ENCODE results near the gene LRRC2.
A peak's percentile ranks its signal among the peaks of the same experiment; 100 is the strongest.
"Not testable (repeated sequence)": the region's sequence is repeated elsewhere in the genome, so short reads cannot be mapped to it uniquely, and the experiment has no call there.

LRRC2 gene

GRCh38 chr3:46557814-46558183 lies 8.3 kb downstream of the LRRC2 start:
- no peak for DNase-seq (ENCODE audit: low read depth in 2 of 2)

GRCh38 chr3:46553154-46553553 lies 12.9 kb downstream of the LRRC2 start:
- no peak for DNase-seq (ENCODE audit: low read depth in 2 of 2)

- no peak for DNase-seq (ENCODE audit: low read depth in 2 of 2)
These were observed 13.6 kb downstream of the LRRC2 start for GRCh38 chr3:46552538-46552937.

- DNase-seq (ENCODE audit: low read depth in 2 of 2) = no peak
These were observed 14.5 kb downstream of the LRRC2 start for GRCh38 chr3:46551615-46552014.

- no peak for DNase-seq (ENCODE audit: low read depth in 2 of 2)
These were observed 16.1 kb downstream of the LRRC2 start for GRCh38 chr3:46549989-46550388.

GRCh38 chr3:46549408-46549904 lies 16.6 kb downstream of the LRRC2 start:
- no peak for DNase-seq (ENCODE audit: low read depth in 2 of 2)

- DNase-seq (ENCODE audit: low read depth in 2 of 2) = not testable (repeated sequence)
These were observed 17.5 kb downstream of the LRRC2 start for GRCh38 chr3:46548611-46549010.

GRCh38 chr3:46546896-46547440 lies 19.1 kb downstream of the LRRC2 start:
- DNase-seq (ENCODE audit: low read depth in 2 of 2) = no peak

GRCh38 chr3:46545818-46546630 lies 20.1 kb downstream of the LRRC2 start:
- no peak for DNase-seq (ENCODE audit: low read depth in 2 of 2)

- DNase-seq (ENCODE audit: low read depth in 2 of 2) = no peak
These were observed 21.2 kb downstream of the LRRC2 start for GRCh38 chr3:46544771-46545503.

GRCh38 chr3:46542801-46543201 lies 23.3 kb downstream of the LRRC2 start:
- DNase-seq (ENCODE audit: low read depth in 2 of 2) = no peak

- no peak for DNase-seq (ENCODE audit: low read depth in 2 of 2)
These were observed 23.8 kb downstream of the LRRC2 start for GRCh38 chr3:46542344-46542743.

GRCh38 chr3:46541835-46542234 lies 24.3 kb downstream of the LRRC2 start:
- no peak for DNase-seq (ENCODE audit: low read depth in 2 of 2)

GRCh38 chr3:46540550-46540949 lies 25.6 kb downstream of the LRRC2 start:
- DNase-seq (ENCODE audit: low read depth in 2 of 2) = no peak

- DNase-seq (ENCODE audit: low read depth in 2 of 2) = no peak
These were observed 26.6 kb downstream of the LRRC2 start for GRCh38 chr3:46539443-46540005.

GRCh38 chr3:46538803-46539442 lies 27.2 kb downstream of the LRRC2 start:
- DNase-seq (ENCODE audit: low read depth in 2 of 2) = peak; percentile 56 to 70

GRCh38 chr3:46538425-46538802 lies 27.7 kb downstream of the LRRC2 start:
- DNase-seq (ENCODE audit: low read depth in 2 of 2) = not testable (repeated sequence)

- no peak for DNase-seq (ENCODE audit: low read depth in 2 of 2)
These were observed 28.3 kb downstream of the LRRC2 start for GRCh38 chr3:46537779-46538178.

GRCh38 chr3:46537316-46537715 lies 28.8 kb downstream of the LRRC2 start:
- no peak for DNase-seq (ENCODE audit: low read depth in 2 of 2)

- DNase-seq (ENCODE audit: low read depth in 2 of 2) = no peak
These were observed 29.3 kb downstream of the LRRC2 start for GRCh38 chr3:46536758-46537157.

GRCh38 chr3:46535746-46536145 lies 30.4 kb downstream of the LRRC2 start:
- DNase-seq (ENCODE audit: low read depth in 2 of 2) = no peak

GRCh38 chr3:46533091-46533490 lies 33.0 kb downstream of the LRRC2 start:
- DNase-seq (ENCODE audit: low read depth in 2 of 2) = no peak

All from stimulated activated CD8-positive, alpha-beta memory T cell treated with anti-CD3 and anti-CD28 coated beads, Interleukin-2, amount 100 ng/mL, for 1 hour (primary cell).